Adrenal gland (tissue), 5 donors: ENCODE results near the gene ZNF804A.

Source experiments
- POLR2A ChIP-seq, 2 donors: fragments of 450-650 bp; IDR thresholded peaks; one replicate each; pipeline ENCODE4 v1.6.1; 2017; ENCODE audit warnings: antibody characterized with exemption in 2 of 2, mild to moderate bottlenecking in 2 of 2, moderate library complexity in 1 of 2
- TF ChIP-seq, protein P1 (sequence below), 6 experiments: fragments of 450-650 bp in 4 of 6; fragments of 200-600 bp in 2 of 6; sonication (generic) in 1 of 6; IDR thresholded peaks; 1 replicate in 5 of 6; 2 replicates in 1 of 6; pipeline versions ENCODE4 v1.5.1 to v1.8.0; 2016 to 2021; ENCODE audit warnings: antibody characterized with exemption in 6 of 6, mild to moderate bottlenecking in 2 of 6, moderate library complexity in 1 of 6
- donor health status: DM: no; HTN: no; CAD: no.

DNA sequence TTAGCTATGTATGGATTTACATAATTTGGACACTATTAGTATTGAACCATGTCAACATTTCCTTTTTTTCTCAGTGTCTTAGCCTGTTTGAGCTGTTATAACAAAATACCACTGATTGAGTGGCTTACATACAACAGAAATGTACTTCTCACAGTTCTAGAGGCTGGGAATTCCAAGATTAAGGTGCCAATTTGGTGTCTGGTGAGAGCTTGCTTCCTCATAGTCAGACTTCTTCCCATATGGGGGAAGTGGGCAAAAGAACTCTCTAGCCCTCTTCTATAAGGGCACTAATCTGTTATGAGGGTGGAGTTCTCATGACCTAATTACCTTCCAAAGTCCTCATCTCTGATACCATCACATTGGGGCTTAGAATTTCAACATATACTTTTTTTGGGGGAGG lies 12.6 kb downstream of the ZNF804A start:
- TF ChIP-seq, protein P1, sequence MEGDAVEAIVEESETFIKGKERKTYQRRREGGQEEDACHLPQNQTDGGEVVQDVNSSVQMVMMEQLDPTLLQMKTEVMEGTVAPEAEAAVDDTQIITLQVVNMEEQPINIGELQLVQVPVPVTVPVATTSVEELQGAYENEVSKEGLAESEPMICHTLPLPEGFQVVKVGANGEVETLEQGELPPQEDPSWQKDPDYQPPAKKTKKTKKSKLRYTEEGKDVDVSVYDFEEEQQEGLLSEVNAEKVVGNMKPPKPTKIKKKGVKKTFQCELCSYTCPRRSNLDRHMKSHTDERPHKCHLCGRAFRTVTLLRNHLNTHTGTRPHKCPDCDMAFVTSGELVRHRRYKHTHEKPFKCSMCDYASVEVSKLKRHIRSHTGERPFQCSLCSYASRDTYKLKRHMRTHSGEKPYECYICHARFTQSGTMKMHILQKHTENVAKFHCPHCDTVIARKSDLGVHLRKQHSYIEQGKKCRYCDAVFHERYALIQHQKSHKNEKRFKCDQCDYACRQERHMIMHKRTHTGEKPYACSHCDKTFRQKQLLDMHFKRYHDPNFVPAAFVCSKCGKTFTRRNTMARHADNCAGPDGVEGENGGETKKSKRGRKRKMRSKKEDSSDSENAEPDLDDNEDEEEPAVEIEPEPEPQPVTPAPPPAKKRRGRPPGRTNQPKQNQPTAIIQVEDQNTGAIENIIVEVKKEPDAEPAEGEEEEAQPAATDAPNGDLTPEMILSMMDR (IDR thresholded peaks at IDR 0.05), result no peak
- TF ChIP-seq POLR2A (IDR thresholded peaks at IDR 0.05), result no peak
